OCI-LY7 (cell line): ENCODE results near the gene CA5B. TPM values are rescaled to one million over a fixed set of nuclear protein-coding genes. Genes with fewer than 3 reads are reported as not detected.

ENCODE experiments used
- BruUV-seq: library from RNA; stranded (reverse); fragments of 400-500 nt; replicated peaks from 2 replicates; lab custom pipeline; 2021; lab: Mats Ljungman, UMichigan
- CTCF ChIA-PET: fragments of 300-600 bp; sonication (Branson Sonifier 250); formaldehyde crosslinking; loops from one replicate; lab custom pipeline; 2022; ENCODE audit warnings: antibody characterized with exemption; ENCODE audit not compliant: unreplicated experiment; lab: Charles Lee
- POLR2A ChIA-PET: fragments of 300-600 bp; sonication (Branson Sonifier 250); formaldehyde crosslinking; loops from one replicate; lab custom pipeline; 2022; ENCODE audit warnings: antibody characterized with exemption; lab: Charles Lee
- DNase-seq: peaks from one replicate; pipeline ENCODE4 v3.0.0-alpha.2; 2015; ENCODE audit warnings: low spot score
- H2AFZ ChIP-seq: fragments of 200-600 bp; sonication (generic), shearing (Covaris generic); 2 replicates; pipeline ENCODE4 v1.6.1; 2014; ENCODE audit warnings: mild to moderate bottlenecking, antibody characterized with exemption, low read length, moderate library complexity
- H3K27ac ChIP-seq: fragments of 200-600 bp; sonication (generic); 2 replicates; pipeline ENCODE4 v1.5.1; 2014; ENCODE audit warnings: mixed run types, low read depth, mild to moderate bottlenecking, moderate library complexity, low read length, inconsistent platforms; ENCODE audit not compliant: poor library complexity, severe bottlenecking
- H3K36me3 ChIP-seq: fragments of 200-600 bp; sonication (generic); 2 replicates; pipeline ENCODE4 v1.6.1; 2014; ENCODE audit warnings: mild to moderate bottlenecking, antibody characterized with exemption, low read length, moderate library complexity, mixed read lengths; ENCODE audit not compliant: insufficient read depth
- H3K4me1 ChIP-seq: fragments of 200-600 bp; sonication (generic); 2 replicates; pipeline ENCODE4 v1.5.1; 2014; ENCODE audit warnings: mild to moderate bottlenecking, low read length; ENCODE audit not compliant: insufficient read depth, poor library complexity, severe bottlenecking
- H3K4me2 ChIP-seq: fragments of 200-600 bp; sonication (generic); 2 replicates; pipeline ENCODE4 v1.6.1; 2014; ENCODE audit warnings: mild to moderate bottlenecking, low read length
- H3K4me3 ChIP-seq: fragments of 200-600 bp; sonication (generic); 2 replicates; pipeline ENCODE4 v1.5.1; 2014; ENCODE audit warnings: mild to moderate bottlenecking, low read depth, low read length; ENCODE audit not compliant: poor library complexity, severe bottlenecking
- H3K79me2 ChIP-seq: fragments of 200-600 bp; sonication (generic); 2 replicates; pipeline ENCODE4 v1.6.1; 2016; ENCODE audit warnings: low read depth, mild to moderate bottlenecking, low read length, moderate library complexity, mixed read lengths; ENCODE audit not compliant: insufficient read depth
- H3K9me2 ChIP-seq: fragments of 200-600 bp; sonication (generic); 2 replicates; pipeline ENCODE4 v1.6.1; 2016; ENCODE audit warnings: mild to moderate bottlenecking, low read length, mixed read lengths; ENCODE audit not compliant: insufficient read depth
- H3K9me3 ChIP-seq: fragments of 200-600 bp; sonication (generic); 2 replicates; pipeline ENCODE4 v1.6.1; 2014; ENCODE audit warnings: mild to moderate bottlenecking, mixed run types, low read length, mixed read lengths
- H4K20me1 ChIP-seq: fragments of 200-600 bp; sonication (generic); 2 replicates; pipeline ENCODE4 v1.6.1; 2014; ENCODE audit warnings: mild to moderate bottlenecking, antibody characterized with exemption, low read length, moderate library complexity, mixed read lengths; ENCODE audit not compliant: insufficient read depth
- EZH2phosphoT487 ChIP-seq: fragments of 200-600 bp; sonication (generic); IDR thresholded peaks from 2 replicates; pipeline ENCODE4 v1.6.1; 2018; ENCODE audit warnings: low read depth, borderline replicate concordance, mild to moderate bottlenecking, mixed run types, antibody characterized with exemption, low read length, moderate library complexity, mixed read lengths
- intact Hi-C: fragments of 100-400 bp; cut with micrococcal nuclease; formaldehyde crosslinking; loops from one replicate; pipeline ENCODE4 v1.10.0; 2022; ENCODE audit not compliant: unreplicated experiment
- total RNA-seq, 2 experiments: library from RNA; depleted of rRNA in 1 of 2; stranded (reverse); fragments of >200 nt in 1 of 2; shearing (Covaris generic) in 1 of 2; gene quantifications; 2 replicates each; pipeline ENCODE4 v1.2.3, GENCODE V29; 2014 to 2022
- TF ChIP-seq, protein P1 (sequence below): fragments of 200-600 bp; sonication (generic); conservative IDR thresholded peaks from 2 replicates; pipeline ENCODE4 v1.5.1; 2014; ENCODE audit warnings: mild to moderate bottlenecking, antibody characterized with exemption, low read length, moderate library complexity, mixed read lengths

CA5B gene
- total RNA-seq, 2 experiments from 2014 or later = 3.1 to 6.2 TPM

DNA sequence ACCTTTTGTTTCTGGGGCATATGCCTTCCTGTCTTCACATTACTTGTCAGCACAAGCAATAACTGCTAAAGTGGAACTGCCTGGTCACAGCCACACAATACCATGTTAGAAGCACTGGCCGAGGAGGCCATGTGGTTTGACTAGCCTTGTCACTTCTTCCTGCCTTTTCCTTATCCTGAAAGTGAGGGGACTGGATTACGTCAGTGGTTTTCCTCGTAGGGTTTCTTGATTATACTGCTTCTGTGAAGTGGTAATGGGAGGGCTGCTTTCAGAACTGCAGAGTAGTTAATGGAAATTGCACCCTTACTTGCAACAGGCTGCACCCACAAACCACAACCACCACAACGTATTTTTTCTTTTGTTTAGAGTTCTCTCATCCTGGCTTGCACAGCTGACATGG lies 78.8 kb downstream of the CA5B start:
- POLR2A ChIA-PET = no interaction called here
- Histone ChIP-seq H3K9me2 (no peaks in the 10 kb centered on the region), H3K4me1 (no peaks in the 10 kb centered on the region), H2AFZ (no peak overlapping the region), H3K36me3 (peaks cover 70% of the 10 kb centered on the region), H3K4me2 (no peak overlapping the region), H3K9me3 (no peaks in the 10 kb centered on the region), H4K20me1 (no peaks in the 10 kb centered on the region), H3K27ac (no peak overlapping the region), H3K4me3 (no peak overlapping the region), H3K79me2 (no peaks in the 10 kb centered on the region)
- no peak for DNase-seq
- no TSS peak for BruUV-seq
- TF ChIP-seq EZH2phosphoT487 = no peak
- TF ChIP-seq, protein P1, sequence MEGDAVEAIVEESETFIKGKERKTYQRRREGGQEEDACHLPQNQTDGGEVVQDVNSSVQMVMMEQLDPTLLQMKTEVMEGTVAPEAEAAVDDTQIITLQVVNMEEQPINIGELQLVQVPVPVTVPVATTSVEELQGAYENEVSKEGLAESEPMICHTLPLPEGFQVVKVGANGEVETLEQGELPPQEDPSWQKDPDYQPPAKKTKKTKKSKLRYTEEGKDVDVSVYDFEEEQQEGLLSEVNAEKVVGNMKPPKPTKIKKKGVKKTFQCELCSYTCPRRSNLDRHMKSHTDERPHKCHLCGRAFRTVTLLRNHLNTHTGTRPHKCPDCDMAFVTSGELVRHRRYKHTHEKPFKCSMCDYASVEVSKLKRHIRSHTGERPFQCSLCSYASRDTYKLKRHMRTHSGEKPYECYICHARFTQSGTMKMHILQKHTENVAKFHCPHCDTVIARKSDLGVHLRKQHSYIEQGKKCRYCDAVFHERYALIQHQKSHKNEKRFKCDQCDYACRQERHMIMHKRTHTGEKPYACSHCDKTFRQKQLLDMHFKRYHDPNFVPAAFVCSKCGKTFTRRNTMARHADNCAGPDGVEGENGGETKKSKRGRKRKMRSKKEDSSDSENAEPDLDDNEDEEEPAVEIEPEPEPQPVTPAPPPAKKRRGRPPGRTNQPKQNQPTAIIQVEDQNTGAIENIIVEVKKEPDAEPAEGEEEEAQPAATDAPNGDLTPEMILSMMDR = no peak
- CTCF ChIA-PET = no interaction called here
- intact Hi-C loops = loop anchor here (10.0 kb wide), 1 partner anchor 158 kb away; no protein-coding TSS in a partner anchor

DNA sequence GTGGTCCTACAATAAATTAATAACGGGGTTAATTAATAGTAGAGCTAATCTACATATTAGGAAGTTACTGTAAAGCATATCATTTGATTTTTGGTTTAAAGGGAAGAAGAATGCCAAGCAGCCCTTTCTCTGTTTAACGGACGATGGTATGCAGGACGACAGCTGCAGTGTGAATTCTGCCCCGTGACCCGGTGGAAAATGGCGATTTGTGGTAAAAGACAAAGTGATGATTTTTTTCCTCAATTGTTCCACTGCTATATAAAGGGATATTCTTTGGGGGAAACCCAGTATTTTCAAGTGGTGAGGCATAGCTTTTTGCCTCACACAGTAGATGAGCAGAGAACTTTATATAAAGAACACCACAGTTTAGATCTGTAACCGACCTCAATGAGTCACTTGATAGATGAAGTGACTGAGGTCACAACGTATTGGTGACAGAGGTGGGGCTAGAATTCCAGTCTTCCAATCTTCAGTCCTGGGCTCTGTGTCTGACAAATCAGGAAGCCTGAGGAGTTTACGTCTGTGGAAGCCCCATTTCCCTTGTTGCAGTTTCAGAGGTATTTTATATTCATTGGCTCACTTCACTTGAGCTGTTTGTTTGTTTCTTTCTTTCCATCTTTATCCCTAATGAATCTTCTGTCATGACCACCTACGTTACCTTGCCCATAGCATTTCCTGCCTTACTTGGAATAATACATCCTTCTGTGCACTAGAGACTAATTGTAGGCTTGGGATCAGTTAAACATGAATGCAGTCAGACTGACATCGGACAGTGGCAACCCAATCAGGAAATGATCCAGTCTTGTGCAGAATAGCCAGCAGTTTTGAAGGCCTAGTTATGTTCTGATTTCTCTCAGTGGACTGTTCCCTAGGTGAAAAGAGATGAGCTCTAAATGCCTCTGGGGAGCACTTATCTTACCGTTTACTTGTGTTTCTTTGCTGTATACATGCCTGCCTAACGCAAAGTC lies 82.3 kb downstream of the CA5B start:
- CTCF ChIA-PET = no interaction called here
- Histone ChIP-seq H4K20me1 (no peaks in the 10 kb centered on the region), H2AFZ (no peak overlapping the region), H3K9me2 (no peaks in the 10 kb centered on the region), H3K27ac (no peak overlapping the region), H3K79me2 (no peaks in the 10 kb centered on the region), H3K4me2 (no peak overlapping the region), H3K4me1 (no peaks in the 10 kb centered on the region), H3K36me3 (peaks cover 74% of the 10 kb centered on the region), H3K9me3 (no peaks in the 10 kb centered on the region), H3K4me3 (no peak overlapping the region)
- no TSS peak for BruUV-seq
- intact Hi-C loops = no loop called here
- TF ChIP-seq, protein P1 = no peak
- TF ChIP-seq EZH2phosphoT487 = no peak
- DNase-seq = no peak
- POLR2A ChIA-PET = interaction anchor here (0.6 to 1.2 kb wide), 3 partner anchors 21 to 53 kb away, joined by 3 to 4 read pairs (median 3); no protein-coding TSS in a partner anchor

DNA sequence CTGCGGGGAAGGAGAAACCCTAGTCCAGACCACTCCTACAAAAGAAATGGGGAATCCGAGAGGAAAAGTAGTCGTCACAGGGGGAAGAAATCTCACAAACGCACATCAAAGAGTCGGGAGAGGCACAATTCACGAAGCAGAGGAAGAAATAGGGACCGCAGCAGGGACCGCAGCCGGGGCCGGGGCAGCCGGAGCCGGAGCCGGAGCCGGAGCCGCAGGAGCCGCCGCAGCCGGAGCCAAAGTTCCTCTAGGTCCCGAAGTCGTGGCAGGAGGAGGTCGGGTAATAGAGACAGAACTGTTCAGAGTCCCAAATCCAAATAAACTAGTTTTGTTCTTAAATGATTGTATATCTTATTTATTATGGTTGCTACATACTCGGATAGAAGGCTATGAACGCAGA lies 84.9 kb downstream of the CA5B start:
- intact Hi-C loops = no loop called here
- Histone ChIP-seq H3K27ac (no peak overlapping the region), H3K36me3 (peaks cover 69% of the 10 kb centered on the region), H3K4me2 (no peak overlapping the region), H3K4me1 (no peaks in the 10 kb centered on the region), H3K79me2 (no peaks in the 10 kb centered on the region), H3K9me3 (no peaks in the 10 kb centered on the region), H3K9me2 (no peaks in the 10 kb centered on the region), H3K4me3 (no peak overlapping the region), H4K20me1 (no peaks in the 10 kb centered on the region), H2AFZ (no peak overlapping the region)
- no peak for DNase-seq
- CTCF ChIA-PET = no interaction called here
- TF ChIP-seq, protein P1 = no peak
- no peak for TF ChIP-seq EZH2phosphoT487
- BruUV-seq = no TSS peak
- POLR2A ChIA-PET = no interaction called here
